Measurements from ENCODE around the gene KRT32. TPM values are rescaled to one million over a fixed set of nuclear protein-coding genes. Genes with fewer than 3 reads are reported as not detected.

Gene KRT32
- total RNA-seq, 4 donors from 2014 or later, result 0.46 to 11.6 TPM; not detected in 2

- intact Hi-C loops (cut with DNase I; ENCODE audit: low total_unique reads), result no loop called here
- no peak for TF ChIP-seq CTCF (IDR thresholded peaks at IDR 0.05)
- TF ChIP-seq POLR2A (IDR thresholded peaks at IDR 0.05), result no peak
- no peak for DNase-seq (ENCODE audit: low spot score in 2 of 2)
- WGBS, 2 donors, result 54 to 77% methylated on average over 3 of the region's 3 CpGs
- no peak overlapping the region for H3K4me3 ChIP-seq (ENCODE audit: low read depth, poor library complexity, severe bottlenecking)
Observed at GRCh38 chr17:41456204-41456603, 11.0 kb downstream of the KRT32 start.

- 83 to 100% methylated on average over 1 of the region's 1 CpG for WGBS, 2 donors
- no peak for TF ChIP-seq POLR2A (IDR thresholded peaks at IDR 0.05)
- TF ChIP-seq CTCF (IDR thresholded peaks at IDR 0.05), result no peak
- H3K4me3 ChIP-seq (ENCODE audit: low read depth, poor library complexity, severe bottlenecking), result no peak overlapping the region
- no peak for DNase-seq (ENCODE audit: low spot score in 2 of 2)
- intact Hi-C loops (cut with DNase I; ENCODE audit: low total_unique reads), result no loop called here
Observed at GRCh38 chr17:41455236-41455635, 11.9 kb downstream of the KRT32 start.

- DNase-seq (ENCODE audit: low spot score in 2 of 2), result no peak
- no peak for TF ChIP-seq POLR2A (IDR thresholded peaks at IDR 0.05)
- TF ChIP-seq CTCF (IDR thresholded peaks at IDR 0.05), result no peak
- WGBS, 2 donors, result 94% methylated on average over 3 of the region's 3 CpGs
- H3K4me3 ChIP-seq (ENCODE audit: low read depth, poor library complexity, severe bottlenecking), result no peak overlapping the region
- intact Hi-C loops (cut with DNase I; ENCODE audit: low total_unique reads), result no loop called here
Observed at GRCh38 chr17:41453066-41453465, 14.1 kb downstream of the KRT32 start.

- no peak for DNase-seq (ENCODE audit: low spot score in 2 of 2)
- H3K4me3 ChIP-seq (ENCODE audit: low read depth, poor library complexity, severe bottlenecking), result no peak overlapping the region
- intact Hi-C loops (cut with DNase I; ENCODE audit: low total_unique reads), result no loop called here
- 54 to 55% methylated on average over 4 of the region's 4 CpGs for WGBS, 2 donors
- TF ChIP-seq POLR2A (IDR thresholded peaks at IDR 0.05) (no peak), CTCF (IDR thresholded peaks at IDR 0.05) (no peak)
Observed at GRCh38 chr17:41452281-41452680, 14.9 kb downstream of the KRT32 start.

- intact Hi-C loops (cut with DNase I; ENCODE audit: low total_unique reads), result no loop called here
- DNase-seq (ENCODE audit: low spot score in 2 of 2), result no peak
- WGBS, 2 donors, result 70 to 76% methylated on average over 2 of the region's 2 CpGs
- H3K4me3 ChIP-seq (ENCODE audit: low read depth, poor library complexity, severe bottlenecking), result no peak overlapping the region
- TF ChIP-seq POLR2A (IDR thresholded peaks at IDR 0.05), result no peak
- no peak for TF ChIP-seq CTCF (IDR thresholded peaks at IDR 0.05)
Observed at GRCh38 chr17:41451154-41451728, 15.9 kb downstream of the KRT32 start.

GRCh38 chr17:41449008-41449407 lies 18.2 kb downstream of the KRT32 start:
- no peak for DNase-seq (ENCODE audit: low spot score in 2 of 2)
- no peak overlapping the region for H3K4me3 ChIP-seq (ENCODE audit: low read depth, poor library complexity, severe bottlenecking)
- intact Hi-C loops (cut with DNase I; ENCODE audit: low total_unique reads), result no loop called here
- WGBS, 2 donors, result 77 to 82% methylated on average over 6 of the region's 6 CpGs
- TF ChIP-seq POLR2A (IDR thresholded peaks at IDR 0.05) (no peak), CTCF (IDR thresholded peaks at IDR 0.05) (no peak)

Measured in lower leg skin (tissue), 4 donors.